T-helper 1 cell treated with Interleukin-12 subunit alpha and Interleukin-12 subunit beta and Interleukin-4 antibody, amounts not matched to agents 30 μg/mL and 1 μg/mL, for 36 hours (primary cell): Measurements from ENCODE around the gene SLC5A11.
"Not testable (repeated sequence)": the region's sequence is repeated elsewhere in the genome, so short reads cannot be mapped to it uniquely, and the experiment has no call there.

Experiments used
- H3K27ac Mint-ChIP-seq: one replicate; pipeline ENCODE4 v1.8.0; 2021; ENCODE audit warnings: mild to moderate bottlenecking, mixed read lengths
- H3K27me3 Mint-ChIP-seq: one replicate; pipeline ENCODE4 v1.8.0; 2021; ENCODE audit warnings: low read depth, mixed read lengths
- H3K36me3 Mint-ChIP-seq: one replicate; pipeline ENCODE4 v1.8.0; 2021; ENCODE audit warnings: low read depth, mixed read lengths
- H3K4me1 Mint-ChIP-seq: one replicate; pipeline ENCODE4 v1.8.0; 2021; ENCODE audit warnings: low read depth, mixed read lengths
- H3K4me3 Mint-ChIP-seq: one replicate; pipeline ENCODE4 v1.8.0; 2021; ENCODE audit warnings: mild to moderate bottlenecking, moderate library complexity, mixed read lengths
- H3K9me3 Mint-ChIP-seq: one replicate; pipeline ENCODE4 v1.8.0; 2021; ENCODE audit warnings: mixed read lengths

SLC5A11 gene, protein sequence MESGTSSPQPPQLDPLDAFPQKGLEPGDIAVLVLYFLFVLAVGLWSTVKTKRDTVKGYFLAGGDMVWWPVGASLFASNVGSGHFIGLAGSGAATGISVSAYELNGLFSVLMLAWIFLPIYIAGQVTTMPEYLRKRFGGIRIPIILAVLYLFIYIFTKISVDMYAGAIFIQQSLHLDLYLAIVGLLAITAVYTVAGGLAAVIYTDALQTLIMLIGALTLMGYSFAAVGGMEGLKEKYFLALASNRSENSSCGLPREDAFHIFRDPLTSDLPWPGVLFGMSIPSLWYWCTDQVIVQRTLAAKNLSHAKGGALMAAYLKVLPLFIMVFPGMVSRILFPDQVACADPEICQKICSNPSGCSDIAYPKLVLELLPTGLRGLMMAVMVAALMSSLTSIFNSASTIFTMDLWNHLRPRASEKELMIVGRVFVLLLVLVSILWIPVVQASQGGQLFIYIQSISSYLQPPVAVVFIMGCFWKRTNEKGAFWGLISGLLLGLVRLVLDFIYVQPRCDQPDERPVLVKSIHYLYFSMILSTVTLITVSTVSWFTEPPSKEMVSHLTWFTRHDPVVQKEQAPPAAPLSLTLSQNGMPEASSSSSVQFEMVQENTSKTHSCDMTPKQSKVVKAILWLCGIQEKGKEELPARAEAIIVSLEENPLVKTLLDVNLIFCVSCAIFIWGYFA

DNA sequence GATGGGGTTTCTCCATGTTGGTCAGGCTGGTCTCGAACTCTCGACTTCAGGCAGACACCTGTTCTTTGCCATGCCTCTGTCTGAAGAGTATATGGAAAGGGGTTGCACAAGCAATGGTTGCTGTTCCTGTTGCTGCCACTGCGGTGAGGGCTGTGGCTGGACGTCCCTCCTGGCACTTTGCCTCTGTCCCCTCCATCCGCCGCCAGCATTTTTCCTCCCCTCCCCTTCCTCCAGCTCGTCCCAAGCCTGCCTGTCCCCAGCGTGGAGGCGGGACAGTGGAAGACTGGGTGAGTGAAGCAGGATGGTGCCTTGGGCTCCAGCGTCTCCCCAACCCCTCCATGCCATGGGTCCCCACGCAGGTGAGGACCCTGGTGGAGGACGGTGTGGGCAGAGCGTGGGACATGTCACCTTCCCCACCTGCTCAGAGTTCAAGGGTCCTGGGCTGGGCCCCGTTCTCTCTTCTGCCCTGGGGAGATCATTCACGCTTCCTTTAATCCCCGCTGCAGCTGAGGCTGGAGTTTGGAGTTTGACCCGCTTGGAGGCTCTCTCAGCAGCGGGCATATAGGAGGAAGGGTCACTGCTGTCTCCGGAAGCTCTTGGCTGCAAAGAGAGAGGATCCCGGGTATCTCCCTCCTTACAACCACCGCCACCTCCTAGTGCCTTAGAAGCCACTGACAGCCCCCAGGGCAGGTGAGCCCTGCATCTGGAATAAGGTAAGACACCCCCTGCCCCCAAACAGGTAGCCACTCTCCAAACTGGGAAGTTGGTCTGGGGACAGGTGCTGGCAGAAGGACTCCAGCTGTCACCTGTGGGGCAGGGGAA is at the start of gene SLC5A11:
Gene SLC5A11 (plus strand): TSS at position 238 of the 822 bp plus-strand sequence. CDS start 12,681 bp downstream, outside the sequence.
- no peaks in the 10 kb centered on the region for H3K9me3 Mint-ChIP-seq
- H3K27ac Mint-ChIP-seq = no peak within 1 kb of the TSS
- H3K4me3 Mint-ChIP-seq = no peak within 1 kb of the TSS
- no peaks in the 10 kb centered on the region for H3K4me1 Mint-ChIP-seq
- H3K36me3 Mint-ChIP-seq = no peaks in the 10 kb centered on the region
- no peaks in the 10 kb centered on the region for H3K27me3 Mint-ChIP-seq

DNA sequence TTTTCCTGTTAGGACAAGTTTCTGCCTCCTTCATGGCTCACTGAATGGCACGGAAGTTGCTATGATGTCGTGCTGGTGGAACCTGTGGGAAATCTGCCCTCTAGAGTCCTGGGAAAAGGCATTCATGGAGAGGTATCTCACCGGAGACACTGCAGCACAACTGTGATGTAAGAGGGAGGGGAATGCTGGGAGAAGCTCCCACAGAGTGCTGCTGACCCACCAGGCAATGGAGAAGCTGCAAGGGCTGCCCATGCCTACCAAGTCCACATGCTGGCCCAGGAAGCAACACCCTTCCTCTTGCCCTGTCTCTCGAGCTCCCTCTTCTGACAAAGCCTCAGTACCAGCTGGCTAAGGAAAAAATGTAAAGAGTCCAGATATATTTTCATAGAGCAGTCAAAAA is 45.2 kb upstream of the SLC5A11 start:
- Mint-ChIP-seq H3K27ac (no peak overlapping the region), H3K36me3 (peaks cover 39% of the 10 kb centered on the region), H3K4me3 (no peak overlapping the region), H3K4me1 (no peaks in the 10 kb centered on the region), H3K9me3 (no peaks in the 10 kb centered on the region), H3K27me3 (no peaks in the 10 kb centered on the region)

GRCh38 chr16:24801761-24802302 is 43.9 kb upstream of the SLC5A11 start:
- H3K4me3 Mint-ChIP-seq = no peak overlapping the region
- H3K27ac Mint-ChIP-seq = no peak overlapping the region
- H3K27me3 Mint-ChIP-seq = no peaks in the 10 kb centered on the region
- H3K9me3 Mint-ChIP-seq = no peaks in the 10 kb centered on the region
- H3K36me3 Mint-ChIP-seq = peaks cover 45% of the 10 kb centered on the region
- H3K4me1 Mint-ChIP-seq = no peaks in the 10 kb centered on the region

DNA sequence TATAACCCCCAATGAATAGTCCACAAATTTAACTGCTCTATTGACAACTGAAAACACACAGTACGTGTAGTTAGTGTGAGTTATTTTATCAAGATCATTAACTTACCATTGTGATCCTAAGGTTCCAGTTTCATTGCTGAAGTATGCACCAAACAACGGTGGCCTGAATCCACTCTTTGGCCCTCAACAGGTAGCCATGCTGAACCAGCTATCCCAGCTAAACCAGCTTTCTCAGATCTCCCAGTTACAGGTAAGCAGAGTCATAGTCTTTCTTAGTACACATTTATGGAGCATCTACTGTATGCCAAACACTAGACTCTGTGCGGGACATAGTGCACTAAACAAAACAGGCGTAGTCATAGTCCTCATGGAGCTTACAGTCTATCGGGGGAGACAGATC is 40.3 kb upstream of the SLC5A11 start:
- no peaks in the 10 kb centered on the region for H3K9me3 Mint-ChIP-seq
- peaks cover 43% of the 10 kb centered on the region for H3K36me3 Mint-ChIP-seq
- no peaks in the 10 kb centered on the region for H3K27me3 Mint-ChIP-seq
- no peak overlapping the region for H3K27ac Mint-ChIP-seq
- no peak overlapping the region for H3K4me3 Mint-ChIP-seq
- H3K4me1 Mint-ChIP-seq = no peaks in the 10 kb centered on the region

DNA sequence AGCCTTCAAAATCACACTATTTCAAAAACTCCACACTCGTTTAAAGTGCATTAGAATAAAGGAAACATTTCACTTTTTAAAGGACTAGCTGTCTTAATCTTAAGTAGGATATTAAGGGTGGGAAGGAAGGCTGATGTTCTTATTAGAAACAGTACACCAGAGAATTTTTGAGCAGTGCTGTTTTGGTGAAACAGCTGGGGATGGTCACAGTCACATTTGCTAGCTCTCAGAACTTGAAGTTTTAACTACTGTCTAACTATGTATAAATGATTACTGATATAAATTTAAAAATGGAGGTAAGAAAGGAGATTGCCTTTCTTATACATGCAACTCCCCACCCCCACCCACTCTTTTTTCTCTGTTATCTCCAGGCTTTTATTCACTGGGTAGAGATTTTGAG is 38.5 kb upstream of the SLC5A11 start:
- H3K27ac Mint-ChIP-seq = no peak overlapping the region
- H3K27me3 Mint-ChIP-seq = no peaks in the 10 kb centered on the region
- peaks cover 37% of the 10 kb centered on the region for H3K36me3 Mint-ChIP-seq
- H3K9me3 Mint-ChIP-seq = no peaks in the 10 kb centered on the region
- H3K4me1 Mint-ChIP-seq = no peaks in the 10 kb centered on the region
- H3K4me3 Mint-ChIP-seq = no peak overlapping the region

DNA sequence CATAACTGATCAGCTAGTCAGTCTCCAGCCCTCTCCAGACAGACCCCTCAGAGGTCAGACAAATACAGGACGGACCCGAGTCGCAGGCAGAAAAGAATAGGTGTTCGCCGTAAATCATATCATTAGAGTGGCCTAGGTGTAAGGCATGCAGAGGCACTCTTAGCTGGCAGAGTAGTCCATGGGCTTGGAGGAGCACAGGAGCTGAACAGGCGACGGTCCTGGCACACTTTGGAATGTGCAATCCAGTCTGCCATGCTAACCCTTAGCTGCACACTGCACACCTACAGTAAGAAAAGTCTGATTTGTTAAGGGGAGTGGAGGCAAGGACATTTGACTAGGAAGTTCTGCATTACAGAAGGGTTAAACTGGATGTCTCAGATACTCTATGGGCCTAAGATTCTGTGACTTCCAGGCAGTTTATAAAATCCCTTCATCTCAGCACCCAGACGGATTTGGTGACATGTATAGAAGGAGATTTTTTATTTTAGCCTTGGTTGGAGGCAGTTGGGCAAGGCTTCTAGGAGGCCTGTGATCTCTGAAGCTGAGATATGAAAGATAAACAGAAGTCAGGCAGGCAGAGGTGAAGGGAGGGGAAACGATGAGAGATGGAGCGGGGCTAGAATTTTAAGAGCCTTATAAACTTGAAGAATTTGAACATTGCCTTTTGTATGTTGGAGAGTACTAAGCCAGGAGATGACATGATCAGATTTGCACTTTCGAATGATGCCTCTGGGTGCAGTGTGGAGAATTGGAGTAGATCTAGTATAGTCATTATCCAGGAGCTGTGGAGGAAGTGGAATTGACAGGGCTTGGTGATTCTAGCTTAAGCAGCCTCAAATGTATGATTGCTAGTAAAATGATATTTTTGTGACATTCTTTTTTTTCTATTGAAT is 34.6 kb upstream of the SLC5A11 start:
- no peaks in the 10 kb centered on the region for H3K9me3 Mint-ChIP-seq
- no peaks in the 10 kb centered on the region for H3K27me3 Mint-ChIP-seq
- H3K27ac Mint-ChIP-seq = no peak overlapping the region
- no peaks in the 10 kb centered on the region for H3K4me1 Mint-ChIP-seq
- peaks cover 33% of the 10 kb centered on the region for H3K36me3 Mint-ChIP-seq
- H3K4me3 Mint-ChIP-seq = no peak overlapping the region

DNA sequence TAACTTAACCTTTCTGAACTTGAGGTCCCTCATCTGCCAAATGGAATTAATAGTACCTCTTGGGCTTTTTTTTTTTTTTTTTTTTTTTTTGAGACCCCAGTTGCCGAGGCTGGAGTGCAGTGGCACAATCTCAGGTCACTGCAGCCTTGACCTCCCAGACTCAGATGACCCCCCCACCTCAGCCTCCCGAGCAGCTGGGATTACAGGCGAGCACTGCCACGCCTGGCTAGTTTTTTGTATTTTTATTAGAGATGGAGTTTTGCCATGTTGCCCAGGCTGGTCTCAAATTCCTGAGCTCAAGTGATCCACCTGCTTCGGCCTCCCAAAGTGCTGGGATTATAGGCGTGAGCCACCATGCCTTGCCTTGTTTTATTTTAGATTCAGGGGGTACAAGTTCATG is 33.0 kb upstream of the SLC5A11 start:
- H3K4me1 Mint-ChIP-seq, H3K27me3 Mint-ChIP-seq, H3K4me3 Mint-ChIP-seq, H3K9me3 Mint-ChIP-seq, H3K27ac Mint-ChIP-seq: not testable (repeated sequence)
- peaks cover 28% of the 10 kb centered on the region for H3K36me3 Mint-ChIP-seq

GRCh38 chr16:24815021-24815420 is 30.7 kb upstream of the SLC5A11 start:
- H3K27me3 Mint-ChIP-seq = no peaks in the 10 kb centered on the region
- H3K4me1 Mint-ChIP-seq = no peaks in the 10 kb centered on the region
- no peaks in the 10 kb centered on the region for H3K9me3 Mint-ChIP-seq
- H3K27ac Mint-ChIP-seq = no peak overlapping the region
- no peak overlapping the region for H3K4me3 Mint-ChIP-seq
- peaks cover 39% of the 10 kb centered on the region for H3K36me3 Mint-ChIP-seq

GRCh38 chr16:24816688-24817087 is 29.1 kb upstream of the SLC5A11 start:
- H3K27ac Mint-ChIP-seq = no peak overlapping the region
- H3K9me3 Mint-ChIP-seq = no peaks in the 10 kb centered on the region
- H3K4me3 Mint-ChIP-seq = no peak overlapping the region
- H3K4me1 Mint-ChIP-seq = no peaks in the 10 kb centered on the region
- no peaks in the 10 kb centered on the region for H3K27me3 Mint-ChIP-seq
- H3K36me3 Mint-ChIP-seq = peaks cover 39% of the 10 kb centered on the region

DNA sequence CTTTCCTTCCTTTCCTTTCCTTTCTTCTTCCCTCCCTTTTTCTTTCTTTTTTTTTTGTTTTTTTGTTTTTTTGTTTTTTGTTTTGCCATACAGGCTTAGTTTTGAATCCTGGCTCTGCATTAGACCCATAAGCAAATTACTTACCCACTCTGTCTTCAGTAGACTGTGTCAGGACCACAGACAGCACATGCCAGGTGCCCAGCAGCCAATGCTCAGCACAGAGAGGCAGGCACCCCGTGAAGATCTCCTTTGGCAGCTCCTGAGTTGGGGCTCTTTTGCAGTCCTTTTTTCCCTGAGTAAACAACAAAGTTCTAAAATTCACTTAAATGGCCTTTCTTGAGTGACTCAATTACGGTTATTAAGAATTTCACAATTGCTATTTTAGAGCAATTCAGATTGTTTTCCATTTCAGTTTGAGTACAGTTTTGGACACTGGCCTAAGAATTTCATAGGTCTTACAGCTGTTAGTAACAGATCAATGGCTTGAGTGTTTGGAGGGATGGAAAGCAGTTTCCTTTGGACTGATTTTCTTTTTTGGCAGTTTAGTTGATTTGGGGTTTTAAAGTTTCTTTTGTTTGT is 26.2 kb upstream of the SLC5A11 start:
- H3K27ac Mint-ChIP-seq = no peak overlapping the region

DNA sequence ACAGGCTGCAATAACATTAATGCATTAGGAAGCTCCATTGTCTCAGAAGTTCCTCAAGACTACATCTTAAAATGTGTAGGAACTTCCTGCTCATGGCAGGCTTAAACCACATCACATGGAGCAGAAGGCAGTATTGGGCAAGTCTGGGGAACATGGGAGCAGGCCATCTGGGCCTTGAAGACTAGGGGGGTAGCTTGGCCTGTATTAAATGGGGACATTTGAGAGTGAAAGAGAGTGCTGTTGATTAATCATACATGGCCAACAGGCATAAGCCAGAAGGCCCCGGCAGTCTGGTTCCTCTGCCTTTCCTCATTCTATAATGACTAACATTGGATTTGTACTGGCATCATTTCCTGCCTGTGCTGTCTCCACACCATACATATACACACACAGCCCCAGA is 25.2 kb upstream of the SLC5A11 start:
- Mint-ChIP-seq H3K36me3 (peaks cover 57% of the 10 kb centered on the region), H3K4me3 (no peak overlapping the region), H3K4me1 (no peaks in the 10 kb centered on the region), H3K27ac (no peak overlapping the region), H3K9me3 (no peaks in the 10 kb centered on the region), H3K27me3 (no peaks in the 10 kb centered on the region)

More for the DNA sequence above, 26.2 kb upstream of the SLC5A11 start:
- Mint-ChIP-seq H3K4me3 (no peak overlapping the region), H3K27me3 (no peaks in the 10 kb centered on the region), H3K9me3 (no peaks in the 10 kb centered on the region), H3K36me3 (peaks cover 54% of the 10 kb centered on the region), H3K4me1 (no peaks in the 10 kb centered on the region)

DNA sequence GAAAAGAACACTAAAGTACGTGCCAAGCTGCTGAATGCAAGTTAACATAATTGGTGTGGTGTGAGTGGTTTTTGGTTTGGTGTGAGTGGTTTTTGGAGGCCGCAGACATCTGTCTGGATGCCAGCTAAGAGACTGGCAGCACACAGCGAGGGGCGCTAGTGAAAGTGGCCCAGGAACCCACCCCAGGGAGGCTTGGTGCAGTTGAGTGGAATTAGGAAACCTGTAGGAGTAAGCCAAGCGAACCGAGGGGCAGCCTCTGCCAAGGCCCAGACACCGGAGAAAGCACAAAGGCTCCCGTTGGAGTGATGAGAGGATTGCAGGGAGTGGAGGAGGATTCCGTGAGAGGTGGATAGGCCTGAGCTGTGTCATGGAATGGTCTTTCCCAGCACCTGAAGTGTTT is 24.6 kb upstream of the SLC5A11 start:
- H3K27me3 Mint-ChIP-seq = no peaks in the 10 kb centered on the region
- no peaks in the 10 kb centered on the region for H3K4me1 Mint-ChIP-seq

GRCh38 chr16:24822542-24822941 is 23.2 kb upstream of the SLC5A11 start:
- H3K36me3 Mint-ChIP-seq = peaks cover 63% of the 10 kb centered on the region
- no peak overlapping the region for H3K4me3 Mint-ChIP-seq
- no peaks in the 10 kb centered on the region for H3K4me1 Mint-ChIP-seq
- H3K27ac Mint-ChIP-seq = no peak overlapping the region
- H3K9me3 Mint-ChIP-seq = no peaks in the 10 kb centered on the region
- no peaks in the 10 kb centered on the region for H3K27me3 Mint-ChIP-seq

More for the DNA sequence above, 24.6 kb upstream of the SLC5A11 start:
- peaks cover 62% of the 10 kb centered on the region for H3K36me3 Mint-ChIP-seq
- H3K4me3 Mint-ChIP-seq = no peak overlapping the region
- H3K9me3 Mint-ChIP-seq = no peaks in the 10 kb centered on the region
- H3K27ac Mint-ChIP-seq = no peak overlapping the region
